Activated CD4-positive, alpha-beta T cell treated with anti-CD3 and anti-CD28 coated beads for 36 hours (primary cell): ENCODE measurements around the gene CYP2W1. TPM values are rescaled to one million over a fixed set of nuclear protein-coding genes. Genes with fewer than 3 reads are reported as not detected.
"Not testable (repeated sequence)": the region's sequence is repeated elsewhere in the genome, so short reads cannot be mapped to it uniquely, and the experiment has no call there.

Experiments used
- ATAC-seq: fragments of 200-7000 bp; cut with Tn5 transposase; one replicate; pipeline ENCODE4 v1.10.0; 2021; ENCODE audit warnings: mild to moderate bottlenecking, moderate library complexity
- CTCF ChIA-PET: fragments of 350-600 bp; sonication (Branson Sonifier 250); formaldehyde crosslinking; loops from one replicate; lab custom pipeline; 2021; ENCODE audit warnings: antibody characterized with exemption; lab: Charles Lee
- POLR2A ChIA-PET: fragments of 350-600 bp; sonication (Branson Sonifier 250); formaldehyde crosslinking; loops from one replicate; lab custom pipeline; 2021; ENCODE audit warnings: antibody characterized with exemption, inconsistent platforms; lab: Charles Lee
- DNase-seq: peaks from one replicate; pipeline ENCODE4 v3.0.0-alpha.2; 2020
- H3K27ac Mint-ChIP-seq: one replicate; pipeline ENCODE4 v1.8.0; 2021; ENCODE audit warnings: mixed read lengths
- H3K27me3 Mint-ChIP-seq: one replicate; pipeline ENCODE4 v1.8.0; 2021; ENCODE audit warnings: mixed read lengths
- H3K36me3 Mint-ChIP-seq: one replicate; pipeline ENCODE4 v1.8.0; 2021; ENCODE audit warnings: low read depth, mixed read lengths
- H3K4me1 Mint-ChIP-seq: one replicate; pipeline ENCODE4 v1.8.0; 2021; ENCODE audit warnings: mixed read lengths
- H3K4me3 Mint-ChIP-seq: one replicate; pipeline ENCODE4 v1.8.0; 2021; ENCODE audit warnings: mild to moderate bottlenecking, moderate library complexity, mixed read lengths
- H3K9me3 Mint-ChIP-seq: one replicate; pipeline ENCODE4 v1.8.0; 2021; ENCODE audit warnings: low read depth, mixed read lengths
- intact Hi-C, 2 experiments: fragments of 100-400 bp; cut with DNase I in 1 of 2; cut with micrococcal nuclease in 1 of 2; formaldehyde crosslinking; loops; one replicate each; pipeline versions ENCODE4 v1.14.2 to v1.15.1; 2022 to 2024; cut with DNase I, micrococcal nuclease
- microRNA-seq: library from miRNA; unstranded; fragments of <30 nt; microRNA quantifications from one replicate; pipeline ENCODE4 v1.2.0, GENCODE V29; 2021; ENCODE audit warnings: borderline replicate concordance
- total RNA-seq, 2 experiments: library from RNA; stranded (reverse); gene quantifications; one replicate each; pipeline ENCODE4 v1.2.3, GENCODE V29; 2021

CYP2W1 gene
- total RNA-seq, 2 experiments from 2014 or later = not detected

DNA sequence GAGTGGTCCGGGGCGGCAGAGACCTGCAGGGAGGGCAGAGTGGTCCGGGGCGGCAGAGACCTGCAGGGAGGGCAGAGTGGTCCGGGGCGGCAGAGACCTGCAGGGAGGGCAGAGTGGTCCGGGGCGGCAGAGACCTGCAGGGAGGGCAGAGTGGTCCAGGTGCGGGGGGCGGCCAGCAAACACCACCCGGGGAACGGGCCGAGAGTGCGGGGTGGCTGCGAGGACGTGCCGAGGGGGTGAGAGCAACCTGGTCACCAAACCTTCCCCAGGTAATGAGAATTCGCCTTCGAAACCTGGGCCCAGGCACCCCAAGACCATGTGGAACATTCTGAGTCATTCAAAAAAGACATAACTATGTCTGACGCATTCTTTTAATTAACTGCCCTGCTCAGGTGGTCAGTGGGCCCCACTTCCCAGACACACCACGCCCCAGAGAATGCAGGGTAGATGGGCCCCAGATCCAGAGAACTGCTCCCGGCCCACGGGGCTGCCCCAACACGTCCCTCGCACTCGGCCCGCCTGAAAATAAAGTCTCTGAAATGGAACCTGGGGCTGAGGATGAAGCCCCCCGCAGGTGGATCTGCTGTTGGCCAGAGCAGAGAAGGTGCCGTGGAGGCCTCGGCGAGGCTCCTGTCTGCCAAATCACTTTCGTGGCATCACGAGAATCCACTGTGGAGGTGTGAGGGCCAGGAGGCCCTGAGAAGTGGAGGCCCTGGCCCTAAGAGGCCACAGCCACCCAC, 48.9 kb downstream of the CYP2W1 start:
- Mint-ChIP-seq H3K4me3 (no peak overlapping the region), H3K27ac (no peak overlapping the region), H3K27me3 (no peaks in the 10 kb centered on the region), H3K36me3 (peaks cover under 1% of the 10 kb centered on the region), H3K4me1 (peaks cover 38% of the 10 kb centered on the region), H3K9me3 (no peaks in the 10 kb centered on the region)
- DNase-seq = no peak
- ATAC-seq = no peak
- ChIA-PET POLR2A (no interaction called here), CTCF (no interaction called here)
- intact Hi-C loops = no loop called here

DNA sequence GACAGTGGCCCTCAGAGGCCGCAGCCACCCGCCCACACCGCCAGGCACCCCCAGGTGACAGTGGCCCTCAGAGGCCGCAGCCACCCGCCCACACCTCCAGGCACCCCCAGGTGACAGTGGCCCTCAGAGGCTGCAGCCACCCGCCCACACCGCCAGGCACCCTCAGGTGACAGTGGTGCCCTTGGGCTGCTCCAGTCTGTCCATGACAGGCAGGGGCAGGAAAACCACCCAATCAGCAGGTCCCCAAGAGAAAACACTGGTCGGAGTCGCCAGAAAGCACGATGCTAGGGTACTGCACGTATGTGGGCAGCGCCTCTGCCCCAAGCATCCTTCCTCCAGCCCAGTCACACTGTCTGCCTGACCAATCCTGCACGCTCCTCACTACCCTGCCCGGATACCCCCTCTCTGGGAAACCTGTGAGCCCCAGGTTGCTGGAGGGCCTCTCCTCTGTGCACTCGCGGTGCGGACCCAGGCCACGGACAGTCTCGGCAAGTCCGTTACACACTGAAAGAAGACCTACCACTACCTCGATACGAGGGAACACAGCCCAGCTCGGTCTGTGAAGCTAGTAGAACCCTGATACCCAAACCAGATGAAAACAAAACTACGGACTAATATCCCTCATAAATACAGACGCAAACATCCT, 49.7 kb downstream of the CYP2W1 start:
- no peaks in the 10 kb centered on the region for H3K36me3 Mint-ChIP-seq
- intact Hi-C loops = no loop called here
- CTCF ChIA-PET = no interaction called here

DNA sequence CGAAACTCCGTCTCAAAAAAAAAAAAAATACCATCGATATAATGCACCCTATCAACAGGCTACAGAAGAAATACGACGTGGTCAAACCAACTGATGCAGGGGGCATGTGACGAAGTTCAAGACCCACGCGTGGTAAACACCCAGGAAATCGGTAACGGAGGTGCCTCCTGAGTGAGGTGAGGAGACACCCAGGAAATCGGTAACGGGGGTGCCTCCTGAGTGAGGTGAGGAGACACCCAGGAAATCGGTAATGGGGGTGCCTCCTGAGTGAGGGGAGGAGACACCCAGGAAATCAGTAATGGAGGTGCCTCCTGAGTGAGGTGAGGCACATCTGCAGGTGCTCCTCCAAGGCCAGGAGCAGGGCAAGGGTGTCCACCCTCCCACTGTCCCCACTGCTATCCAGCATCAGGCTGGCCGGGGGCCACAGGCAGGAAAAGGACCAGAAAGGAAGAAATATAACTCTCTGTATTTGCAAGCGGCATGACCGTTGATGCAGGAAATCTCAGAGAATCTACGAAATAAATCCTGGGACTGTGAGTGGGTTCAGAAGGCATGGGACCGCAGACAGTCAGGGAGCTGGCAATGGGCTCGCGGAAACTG, 50.7 kb downstream of the CYP2W1 start:
- Mint-ChIP-seq H3K36me3 (no peaks in the 10 kb centered on the region), H3K4me1 (peaks cover 36% of the 10 kb centered on the region), H3K4me3 (no peak overlapping the region), H3K27ac (peak overlapping the region; percentile 39), H3K9me3 (no peaks in the 10 kb centered on the region), H3K27me3 (no peaks in the 10 kb centered on the region)
- intact Hi-C loops = no loop called here
- POLR2A ChIA-PET = no interaction called here
- ATAC-seq (no peak), DNase-seq (no peak)
- CTCF ChIA-PET = interaction anchor here (1.1 kb wide), 1 partner anchor 33 kb away, joined by 3 read pairs; no protein-coding TSS in a partner anchor

More for the DNA sequence above, 49.7 kb downstream of the CYP2W1 start:
- H3K4me1 Mint-ChIP-seq = peaks cover 36% of the 10 kb centered on the region
- POLR2A ChIA-PET = no interaction called here
- no peaks in the 10 kb centered on the region for H3K9me3 Mint-ChIP-seq
- H3K27ac Mint-ChIP-seq = no peak overlapping the region
- ATAC-seq (no peak), DNase-seq (no peak)
- H3K27me3 Mint-ChIP-seq = no peaks in the 10 kb centered on the region
- no peak overlapping the region for H3K4me3 Mint-ChIP-seq

GRCh38 chr7:1034769-1035168, 51.8 kb downstream of the CYP2W1 start:
- CTCF ChIA-PET = interaction anchor here (1.1 kb wide), 1 partner anchor 32 kb away, joined by 3 read pairs; no protein-coding TSS in a partner anchor
- H3K4me1 Mint-ChIP-seq = peaks cover 28% of the 10 kb centered on the region
- H3K27me3 Mint-ChIP-seq, H3K27ac Mint-ChIP-seq, intact Hi-C loops, DNase-seq, POLR2A ChIA-PET, H3K36me3 Mint-ChIP-seq, ATAC-seq, H3K4me3 Mint-ChIP-seq, H3K9me3 Mint-ChIP-seq: not testable (repeated sequence)

DNA sequence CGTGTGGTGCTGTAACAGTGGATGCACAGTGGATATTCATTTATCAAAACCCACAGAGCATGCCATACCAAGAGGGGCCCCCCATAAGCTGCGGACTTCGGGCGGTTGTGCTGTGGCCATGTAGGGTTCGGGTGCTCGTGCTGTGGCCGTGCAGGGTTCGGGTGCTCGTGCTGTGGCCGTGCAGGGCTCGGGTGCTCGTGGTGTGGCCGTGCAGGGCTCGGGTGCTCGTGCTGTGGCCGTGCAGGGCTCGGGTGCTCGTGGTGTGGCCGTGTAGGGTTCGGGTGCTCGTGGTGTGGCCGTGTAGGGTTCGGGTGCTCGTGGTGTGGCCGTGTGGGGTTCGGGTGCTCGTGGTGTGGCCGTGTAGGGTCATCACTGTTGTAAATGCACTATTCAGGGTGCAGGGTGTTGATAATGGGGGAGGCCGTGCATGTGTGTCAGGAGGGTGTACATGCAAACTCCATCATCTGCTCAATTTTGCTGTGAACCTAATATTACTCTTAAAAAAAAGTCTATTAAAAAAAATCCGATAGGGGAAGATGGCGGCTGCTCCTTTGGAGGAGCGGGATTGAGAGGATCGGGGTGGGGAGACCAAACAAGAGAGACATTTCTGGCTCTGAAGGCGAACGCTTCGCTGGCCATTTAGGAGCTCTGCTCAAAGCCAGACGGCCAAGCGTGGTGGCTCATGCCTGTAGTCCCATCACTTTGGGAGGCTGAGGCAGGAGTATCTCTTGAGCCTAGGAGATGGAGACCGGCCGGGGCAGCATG, 53.4 kb downstream of the CYP2W1 start:
- H3K27me3 Mint-ChIP-seq, H3K4me3 Mint-ChIP-seq, H3K27ac Mint-ChIP-seq, H3K36me3 Mint-ChIP-seq, intact Hi-C loops, POLR2A ChIA-PET, DNase-seq, ATAC-seq, H3K9me3 Mint-ChIP-seq: not testable (repeated sequence)
- CTCF ChIA-PET = interaction anchor here (0.6 kb wide), 1 partner anchor 83 kb away, joined by 3 read pairs; no protein-coding TSS in a partner anchor
- peaks cover 19% of the 10 kb centered on the region for H3K4me1 Mint-ChIP-seq

Small RNAs within 50 kb of the gene (microRNA-seq; reads per million reads assigned to microRNA genes)
- 1,628 reads per million, percentile 87 among the genes with 10 or more reads in this experiment for gene MIR339

Other genes starting within 250 kb of the CYP2W1 start
- 10 to 100 TPM; 71.3 to 74.6 TPM for gene SUN1, start 150.7 kb upstream of the CYP2W1 start, total RNA-seq
- 10 to 100 TPM; 17.7 to 29.7 TPM for gene GET4, start 106.6 kb upstream of the CYP2W1 start, total RNA-seq
- gene ADAP1, start 28.5 kb upstream of the CYP2W1 start, total RNA-seq = 10 to 100 TPM; 13.1 to 14.8 TPM
- 10 to 100 TPM; 11.3 to 14.6 TPM for gene COX19, start 7.6 kb upstream of the CYP2W1 start, total RNA-seq
- gene GPR146, start 61.4 kb downstream of the CYP2W1 start, total RNA-seq = 1 to 10 TPM; 4.7 to 5.6 TPM
- gene GPER1, start 104.9 kb downstream of the CYP2W1 start, total RNA-seq = not detected
- 10 to 100 TPM; 21.6 to 25.2 TPM for gene ZFAND2A, start 177.0 kb downstream of the CYP2W1 start, total RNA-seq
- gene UNCX, start 249.7 kb downstream of the CYP2W1 start, total RNA-seq = not detected